Aorta (tissue), 5 donors: Measurements from ENCODE around the gene NACC1. TPM values are rescaled to one million over a fixed set of nuclear protein-coding genes. Genes with fewer than 3 reads are reported as not detected.

ENCODE experiments used
- ATAC-seq: fragments of 200-7000 bp; cut with Tn5 transposase; one replicate; pipeline ENCODE4 v1.9.1; 2022; ENCODE audit warnings: moderate library complexity; ENCODE audit not compliant: low FRiP score
- DNase-seq, 2 donors: peaks; one replicate each; pipeline ENCODE4 v3.0.0-alpha.2; 2020
- H3K27ac ChIP-seq, 2 donors: one replicate each; pipeline ENCODE4 v1.5.1; 2013; ENCODE audit warnings: low read length in 2 of 2, mild to moderate bottlenecking in 2 of 2, moderate library complexity in 2 of 2, control low read depth in 1 of 2, inconsistent platforms in 1 of 2, low read depth in 1 of 2
- H3K27me3 ChIP-seq, 2 donors: one replicate each; pipeline ENCODE4 v1.6.1; 2013; ENCODE audit warnings: control low read depth in 1 of 2, low read length in 1 of 2, mild to moderate bottlenecking in 1 of 2, moderate library complexity in 1 of 2; ENCODE audit not compliant: insufficient read depth in 2 of 2, control insufficient read depth in 1 of 2
- H3K36me3 ChIP-seq, 2 donors: one replicate each; pipeline ENCODE4 v1.6.1; 2013; ENCODE audit warnings: control low read depth in 1 of 2, low read length in 1 of 2, mild to moderate bottlenecking in 1 of 2; ENCODE audit not compliant: insufficient read depth in 2 of 2, control insufficient read depth in 1 of 2
- H3K4me1 ChIP-seq, 2 donors: one replicate each; pipeline ENCODE4 v1.6.1; 2013; ENCODE audit warnings: low read length in 2 of 2, control low read depth in 1 of 2, mild to moderate bottlenecking in 1 of 2, moderate library complexity in 1 of 2; ENCODE audit not compliant: insufficient read depth in 2 of 2, control insufficient read depth in 1 of 2
- H3K4me3 ChIP-seq, 2 donors: one replicate each; pipeline ENCODE4 v1.5.1; 2013; ENCODE audit warnings: low read length in 2 of 2, control low read depth in 1 of 2, mild to moderate bottlenecking in 1 of 2
- H3K9me3 ChIP-seq: one replicate; pipeline ENCODE4 v1.6.1; 2013; ENCODE audit warnings: mild to moderate bottlenecking, low read length; ENCODE audit not compliant: control insufficient read depth
- WGBS, 2 donors: extraction: QIAGEN DNeasy Blood & Tissue Kit; methylation state at CpG; one replicate each; pipeline ENCODE4 v1.1.7; 2013; 5-methylcytosine and 5-hydroxymethylcytosine counted together
- intact Hi-C, 2 donors: fragments of 100-400 bp; cut with DNase I; formaldehyde crosslinking; loops; one replicate each; pipeline versions ENCODE4 v1.14.2 to v1.15.0; 2022
- long read RNA-seq, 2 donors: library from polyadenylated mRNA; unstranded; transcript quantifications; one replicate each; pipeline ENCODE4 v2.0.0, GENCODE V29; 2020 to 2021
- polyA plus RNA-seq, 2 donors: library from polyadenylated mRNA; stranded (reverse); fragments of 200-250 nt; gene quantifications; one replicate each; pipeline ENCODE4 v1.2.3, GENCODE V29; 2013
- total RNA-seq, 2 donors: library from RNA; stranded (reverse); fragmentation: NEBNext Ultra II Directional; extraction: Animal tissue kit (Norgen Biotek cat#: 25700); gene quantifications; one replicate each; pipeline ENCODE4 v1.2.1, GENCODE V29; 2021
- donor health status: healthy with polysubstance abuse.
- donor health status: Bipolar disorder and iron deficiency.
- donor health status: DM: no; HTN: no; CAD: no.
- donor health status: DM: no; HTN: no; CAD: no.
- donor health status: DM: yes; HTN: yes; CAD: no.

Gene NACC1
- total RNA-seq (10 to 100 TPM; 26.0 to 37.4 TPM), polyA plus RNA-seq (1 to 10 TPM; 5.0 to 7.8 TPM)
- long read RNA-seq, donor 1, partial matches to known transcripts = 0 of 5 reads
- long read RNA-seq, donor 1, other reads (novel, unspliced or antisense) = 5 of 5 reads
- long read RNA-seq, donor 2, full-length matches to known transcripts = 1 of 4 reads
- long read RNA-seq, donor 2, partial matches to known transcripts = 0 of 4 reads
- long read RNA-seq, donor 2, other reads (novel, unspliced or antisense) = 3 of 4 reads

GRCh38 chr19:13117772-13118423 is at the start of gene NACC1:
Gene NACC1, plus strand, starts transcription at chr19:13118264. Its CDS starts 16,944 bp downstream, at chr19:13135208.
- peaks cover 0 to under 1% of the 10 kb centered on the region in 2 donors for H3K36me3 ChIP-seq
- H3K9me3 ChIP-seq = no peaks in the 10 kb centered on the region
- peak within 1 kb of the TSS in 1 of 2 donors; percentile 38 for H3K27ac ChIP-seq
- WGBS, 2 donors = 2% methylated on average over 53 to 65 of the region's 65 CpGs
- peak within 1 kb of the TSS; percentile 86 to 94 for H3K4me3 ChIP-seq
- peaks cover 0 to 2% of the 10 kb centered on the region in 2 donors for H3K4me1 ChIP-seq
- DNase-seq = peak; percentile 93 to 95
- ATAC-seq = peak; percentile 97
- intact Hi-C loops = loop anchor here in 1 of 2 donors (2.0 kb wide), 1 partner anchor 33 kb away; the partner anchor contains the start of genes IER2 and STX10
- no peaks in the 10 kb centered on the region for H3K27me3 ChIP-seq

GRCh38 chr19:13069415-13070359 is 48.4 kb upstream of the NACC1 start:
- peak overlapping the region; percentile 31 to 71 for H3K27ac ChIP-seq
- ATAC-seq (peak; percentile 1), DNase-seq (no peak)
- H3K9me3 ChIP-seq = no peaks in the 10 kb centered on the region
- intact Hi-C loops = no loop called here
- no peaks in the 10 kb centered on the region for H3K27me3 ChIP-seq
- H3K4me3 ChIP-seq = no peak overlapping the region
- H3K36me3 ChIP-seq = no peaks in the 10 kb centered on the region
- peaks cover 0 to 3% of the 10 kb centered on the region in 2 donors for H3K4me1 ChIP-seq
- 19 to 21% methylated on average over 20 of the region's 20 CpGs for WGBS, 2 donors

GRCh38 chr19:13070425-13071140 is 47.5 kb upstream of the NACC1 start:
- intact Hi-C loops = no loop called here
- no peaks in the 10 kb centered on the region for H3K36me3 ChIP-seq
- DNase-seq (no peak), ATAC-seq (peak; percentile 33)
- H3K27me3 ChIP-seq = no peaks in the 10 kb centered on the region
- H3K9me3 ChIP-seq = no peaks in the 10 kb centered on the region
- no peak overlapping the region for H3K4me3 ChIP-seq
- H3K4me1 ChIP-seq = no peaks in the 10 kb centered on the region
- H3K27ac ChIP-seq = peak overlapping the region; percentile 31 to 71
- 32 to 47% methylated on average over 32 of the region's 32 CpGs for WGBS, 2 donors

GRCh38 chr19:13071444-13072187 is 46.4 kb upstream of the NACC1 start:
- peak overlapping the region in 1 of 2 donors; percentile 71 for H3K27ac ChIP-seq
- H3K36me3 ChIP-seq = no peaks in the 10 kb centered on the region
- H3K4me3 ChIP-seq = no peak overlapping the region

GRCh38 chr19:13072188-13072908 is 45.7 kb upstream of the NACC1 start:
- no peaks in the 10 kb centered on the region for H3K4me1 ChIP-seq
- DNase-seq = no peak
- peak overlapping the region in 1 of 2 donors; percentile 0 for H3K27ac ChIP-seq
- H3K4me3 ChIP-seq = no peak overlapping the region
- no peaks in the 10 kb centered on the region for H3K27me3 ChIP-seq
- no peak for ATAC-seq
- intact Hi-C loops = no loop called here
- no peaks in the 10 kb centered on the region for H3K36me3 ChIP-seq
- 38 to 50% methylated on average over 8 to 9 of the region's 9 CpGs for WGBS, 2 donors
- H3K9me3 ChIP-seq = no peaks in the 10 kb centered on the region

More at GRCh38 chr19:13071444-13072187, 46.4 kb upstream of the NACC1 start:
- Histone ChIP-seq H3K9me3 (no peaks in the 10 kb centered on the region), H3K27me3 (no peaks in the 10 kb centered on the region), H3K4me1 (no peaks in the 10 kb centered on the region)
- WGBS, 2 donors = 33 to 35% methylated on average over 9 of the region's 9 CpGs
- DNase-seq (no peak), ATAC-seq (no peak)
- intact Hi-C loops = no loop called here

GRCh38 chr19:13073263-13073662 is 44.8 kb upstream of the NACC1 start:
- 61 to 71% methylated on average over 5 of the region's 5 CpGs for WGBS, 2 donors
- Histone ChIP-seq H3K36me3 (no peaks in the 10 kb centered on the region), H3K27me3 (no peaks in the 10 kb centered on the region), H3K4me1 (no peaks in the 10 kb centered on the region), H3K9me3 (no peaks in the 10 kb centered on the region), H3K27ac (peak overlapping the region in 1 of 2 donors; percentile 13), H3K4me3 (no peak overlapping the region)
- ATAC-seq = no peak
- DNase-seq = no peak
- intact Hi-C loops = no loop called here

GRCh38 chr19:13074378-13074777 is 43.7 kb upstream of the NACC1 start:
- intact Hi-C loops = no loop called here
- no peaks in the 10 kb centered on the region for H3K4me1 ChIP-seq
- H3K4me3 ChIP-seq = no peak overlapping the region
- no peak overlapping the region for H3K27ac ChIP-seq
- no peaks in the 10 kb centered on the region for H3K9me3 ChIP-seq
- WGBS, 2 donors = 45 to 49% methylated on average over 4 of the region's 4 CpGs
- no peaks in the 10 kb centered on the region for H3K27me3 ChIP-seq
- no peaks in the 10 kb centered on the region for H3K36me3 ChIP-seq
- DNase-seq (no peak), ATAC-seq (no peak)
